H1 (cell line): ENCODE data around the gene GPN2. TPM values are rescaled to one million over a fixed set of nuclear protein-coding genes. Genes with fewer than 3 reads are reported as not detected.

Experiments used
- CHD7 ChIP-seq: fragments of 300-600 bp; sonication (generic); IDR thresholded peaks from 2 replicates; pipeline ENCODE4 v1.7.1; 2012; ENCODE audit warnings: low read length, moderate library complexity, mild to moderate bottlenecking, inconsistent platforms; ENCODE audit not compliant: insufficient replicate concordance
- CREB1 ChIP-seq: IDR thresholded peaks from 2 replicates; pipeline ENCODE4 v1.6.1; 2012; ENCODE audit warnings: inconsistent platforms
- EGR1 ChIP-seq: IDR thresholded peaks from 2 replicates; pipeline ENCODE4 v1.6.1; 2011; ENCODE audit warnings: low read depth, low read length, borderline replicate concordance
- GABPA ChIP-seq: IDR thresholded peaks from 2 replicates; pipeline ENCODE4 v1.6.1; 2011; ENCODE audit warnings: mild to moderate bottlenecking, low read length, moderate library complexity, borderline replicate concordance; ENCODE audit not compliant: insufficient read depth
- KDM4A ChIP-seq: IDR thresholded peaks from one replicate; pipeline ENCODE4 v1.7.1; 2012; ENCODE audit warnings: low read depth, mild to moderate bottlenecking, moderate library complexity, low read length, inconsistent platforms; ENCODE audit not compliant: severe bottlenecking
- RNF2 ChIP-seq: fragments of 200-900, 300-1000 bp; sonication (generic); IDR thresholded peaks from 2 replicates; pipeline ENCODE4 v1.7.1; 2016; ENCODE audit warnings: borderline replicate concordance, low read depth, mild to moderate bottlenecking, antibody characterized with exemption, low read length; ENCODE audit not compliant: poor library complexity, severe bottlenecking; ENCODE audit errors: missing control alignments
- RXRA ChIP-seq: IDR thresholded peaks from 2 replicates; pipeline ENCODE4 v1.6.1; 2011; ENCODE audit warnings: low read depth, mild to moderate bottlenecking, low read length, moderate library complexity; ENCODE audit not compliant: insufficient read depth
- SIN3A ChIP-seq, 2 experiments: IDR thresholded peaks in 1 of 2; conservative IDR thresholded peaks in 1 of 2; 2 replicates each; pipeline ENCODE4 v1.6.1; 2011 to 2012; ENCODE audit warnings: low read length in 2 of 2, improper control_type of control experiment in 1 of 2, low read depth in 1 of 2, mild to moderate bottlenecking in 1 of 2
- TCF12 ChIP-seq: IDR thresholded peaks from 2 replicates; pipeline ENCODE4 v1.6.1; 2011; ENCODE audit warnings: low read depth, mild to moderate bottlenecking, low read length
- polyA plus RNA-seq, 7 experiments: library from polyadenylated mRNA; depleted of rRNA in 3 of 7; stranded (reverse) in 5 of 7; unstranded in 2 of 7; fragments of >200 nt in 5 of 7; fragments of 200-250 nt in 2 of 7; gene quantifications; 1 replicate in 5 of 7; 2 replicates in 1 of 7; 4 replicates in 1 of 7; pipeline versions ENCODE4 v1.2.1 to v1.2.3, GENCODE V29; 2011 to 2013; ENCODE audit warnings: missing spikeins in 2 of 7, mixed read lengths in 2 of 7
- total RNA-seq: library from RNA; stranded (reverse); fragmentation: NEBNext Ultra II Directional; extraction: Animal tissue kit (Norgen Biotek cat#: 25700); gene quantifications from 2 replicates; pipeline ENCODE4 v1.2.1, GENCODE V29; 2021

GPN2 gene
- total and polyA plus RNA-seq, 2 of the 8 experiments (the other 6 are each of a cell fraction or from before 2014, with no cell fraction given) = 27.3 to 36.8 TPM

- no peak for TF ChIP-seq CHD7
- peak; percentile 76 for TF ChIP-seq KDM4A
- TF ChIP-seq RXRA = no peak
- no peak for TF ChIP-seq SIN3A (conservative IDR thresholded peaks at IDR 0.05 in 1 of 2, IDR thresholded peaks at IDR 0.05 in 1 of 2; ENCODE audit: low read depth in 1 of 2, low read length in 2 of 2)
- TF ChIP-seq RNF2 = no peak
- TF ChIP-seq TCF12 = no peak
- TF ChIP-seq EGR1 = no peak
- TF ChIP-seq CREB1 = 0 out of 2 replicates have a peak, but pooled peaks have one; percentile 39
- TF ChIP-seq GABPA = no peak
These were observed 25.2 kb downstream of the GPN2 start (continued) for GRCh38 chr1:26864610-26865480.
